ENCODE results near the gene ZGPAT.

The ZGPAT gene

GRCh38 chr20:63734111-63734945 lies 26.5 kb downstream of the ZGPAT start:
- no peaks in the 10 kb centered on the region for H3K9me3 ChIP-seq
- peaks cover 9% of the 10 kb centered on the region for H3K36me3 ChIP-seq (replicated peaks)
- peaks cover 2% of the 10 kb centered on the region; the same call in 1 of the 2 replicates for H3K4me1 ChIP-seq
- in situ Hi-C loops (cut with MboI; ENCODE audit: low sequenced_read_pairs) = no loop called here
- H3K4me3 ChIP-seq = no peak overlapping the region
- DNase-seq (ENCODE audit: low spot score in 2 of 2) = no peak
- no peaks in the 10 kb centered on the region for H3K27me3 ChIP-seq (ENCODE audit: low read depth)

- Histone ChIP-seq H3K4me3 (no peak overlapping the region), H3K36me3 (replicated peaks) (peaks cover 9% of the 10 kb centered on the region), H3K27me3 (ENCODE audit: low read depth) (no peaks in the 10 kb centered on the region), H3K9me3 (no peaks in the 10 kb centered on the region), H3K4me1 (peaks cover 2% of the 10 kb centered on the region; the same call in 1 of the 2 replicates)
- in situ Hi-C loops (cut with MboI; ENCODE audit: low sequenced_read_pairs) = no loop called here
- no peak for DNase-seq (ENCODE audit: low spot score in 2 of 2)
These were observed 27.4 kb downstream of the ZGPAT start for GRCh38 chr20:63734946-63735858.

GRCh38 chr20:63735859-63736718 lies 28.2 kb downstream of the ZGPAT start, which contains the start of gene LIME1:
Gene LIME1 (plus strand): TSS chr20:63736664. CDS start chr20:63737550, 886 bp downstream.
- no peak for DNase-seq (ENCODE audit: low spot score in 2 of 2)
- Histone ChIP-seq H3K36me3 (replicated peaks) (peaks cover 13% of the 10 kb centered on the region), H3K9me3 (no peaks in the 10 kb centered on the region), H3K4me3 (no peak within 1 kb of the TSS), H3K27me3 (ENCODE audit: low read depth) (no peaks in the 10 kb centered on the region), H3K4me1 (peaks cover 3% of the 10 kb centered on the region)
- in situ Hi-C loops (cut with MboI; ENCODE audit: low sequenced_read_pairs) = no loop called here

- Histone ChIP-seq H3K4me3 (no peak overlapping the region), H3K36me3 (replicated peaks) (peaks cover 23% of the 10 kb centered on the region), H3K9me3 (no peaks in the 10 kb centered on the region), H3K4me1 (peaks cover 9% of the 10 kb centered on the region), H3K27me3 (ENCODE audit: low read depth) (no peaks in the 10 kb centered on the region)
- no peak for DNase-seq (ENCODE audit: low spot score in 2 of 2)
- in situ Hi-C loops (cut with MboI; ENCODE audit: low sequenced_read_pairs) = no loop called here
These were observed 29.3 kb downstream of the ZGPAT start for GRCh38 chr20:63736893-63737694.

GRCh38 chr20:63737695-63737944 lies 29.8 kb downstream of the ZGPAT start:
- Histone ChIP-seq H3K4me3 (no peak overlapping the region), H3K9me3 (no peaks in the 10 kb centered on the region), H3K4me1 (peaks cover 9% of the 10 kb centered on the region), H3K36me3 (replicated peaks) (peaks cover 28% of the 10 kb centered on the region), H3K27me3 (ENCODE audit: low read depth) (no peaks in the 10 kb centered on the region)
- no peak for DNase-seq (ENCODE audit: low spot score in 2 of 2)
- in situ Hi-C loops (cut with MboI; ENCODE audit: low sequenced_read_pairs) = no loop called here

GRCh38 chr20:63737945-63738686 lies 30.3 kb downstream of the ZGPAT start:
- in situ Hi-C loops (cut with MboI; ENCODE audit: low sequenced_read_pairs) = no loop called here
- Histone ChIP-seq H3K9me3 (no peaks in the 10 kb centered on the region), H3K36me3 (replicated peaks) (peaks cover 29% of the 10 kb centered on the region), H3K4me1 (peaks cover 9% of the 10 kb centered on the region), H3K4me3 (no peak overlapping the region), H3K27me3 (ENCODE audit: low read depth) (no peaks in the 10 kb centered on the region)
- no peak for DNase-seq (ENCODE audit: low spot score in 2 of 2)

- Histone ChIP-seq H3K36me3 (replicated peaks) (peaks cover 29% of the 10 kb centered on the region), H3K27me3 (ENCODE audit: low read depth) (no peaks in the 10 kb centered on the region), H3K4me1 (peaks cover 9% of the 10 kb centered on the region), H3K9me3 (no peaks in the 10 kb centered on the region), H3K4me3 (no peak overlapping the region)
- DNase-seq (ENCODE audit: low spot score in 2 of 2) = no peak
- in situ Hi-C loops (cut with MboI; ENCODE audit: low sequenced_read_pairs) = no loop called here
These were observed 30.9 kb downstream of the ZGPAT start for GRCh38 chr20:63738687-63739129.

- peaks cover 9% of the 10 kb centered on the region for H3K4me1 ChIP-seq
- peak within 1 kb of the TSS; percentile 67 for H3K4me3 ChIP-seq
- H3K27me3 ChIP-seq (ENCODE audit: low read depth) = no peaks in the 10 kb centered on the region
These were observed 31.6 kb downstream of the ZGPAT start, which contains the start of gene SLC2A4RG for GRCh38 chr20:63739130-63740069. Gene SLC2A4RG (plus strand): TSS chr20:63739776. CDS start chr20:63739913, 137 bp downstream.

GRCh38 chr20:63740070-63740626 lies 32.3 kb downstream of the ZGPAT start:
- H3K4me1 ChIP-seq = peaks cover 9% of the 10 kb centered on the region
- peak; percentile 37 to 75 for DNase-seq (ENCODE audit: low spot score in 2 of 2)
- peak overlapping the region; percentile 67 for H3K4me3 ChIP-seq
- in situ Hi-C loops (cut with MboI; ENCODE audit: low sequenced_read_pairs) = no loop called here
- H3K27me3 ChIP-seq (ENCODE audit: low read depth) = no peaks in the 10 kb centered on the region
- H3K36me3 ChIP-seq (replicated peaks) = peaks cover 30% of the 10 kb centered on the region
- H3K9me3 ChIP-seq = no peaks in the 10 kb centered on the region

More at GRCh38 chr20:63739130-63740069, 31.6 kb downstream of the ZGPAT start, which contains the start of gene SLC2A4RG:
- peak; percentile 69 to 80 for DNase-seq (ENCODE audit: low spot score in 2 of 2)
- no peaks in the 10 kb centered on the region for H3K9me3 ChIP-seq
- peaks cover 30% of the 10 kb centered on the region for H3K36me3 ChIP-seq (replicated peaks)
- in situ Hi-C loops (cut with MboI; ENCODE audit: low sequenced_read_pairs) = no loop called here

GRCh38 chr20:63740627-63741353 lies 33.0 kb downstream of the ZGPAT start:
- peak; percentile 53 to 83 for DNase-seq (ENCODE audit: low spot score in 2 of 2)
- no peaks in the 10 kb centered on the region for H3K9me3 ChIP-seq
- H3K4me1 ChIP-seq = peaks cover 9% of the 10 kb centered on the region
- no peaks in the 10 kb centered on the region for H3K27me3 ChIP-seq (ENCODE audit: low read depth)
- H3K36me3 ChIP-seq (replicated peaks) = peaks cover 30% of the 10 kb centered on the region
- H3K4me3 ChIP-seq = peak overlapping the region; percentile 67
- in situ Hi-C loops (cut with MboI; ENCODE audit: low sequenced_read_pairs) = no loop called here

- Histone ChIP-seq H3K36me3 (replicated peaks) (peaks cover 30% of the 10 kb centered on the region), H3K9me3 (no peaks in the 10 kb centered on the region), H3K4me3 (peak overlapping the region; percentile 67), H3K4me1 (peaks cover 9% of the 10 kb centered on the region), H3K27me3 (ENCODE audit: low read depth) (no peaks in the 10 kb centered on the region)
- in situ Hi-C loops (cut with MboI; ENCODE audit: low sequenced_read_pairs) = no loop called here
- no peak for DNase-seq (ENCODE audit: low spot score in 2 of 2)
These were observed 33.5 kb downstream of the ZGPAT start for GRCh38 chr20:63741354-63741675.

Measured in HAP-1 (cell line).